ENCODE data around the gene BBOX1. TPM values are rescaled to one million over a fixed set of nuclear protein-coding genes. Genes with fewer than 3 reads are reported as not detected.

Gene BBOX1
- total RNA-seq, 1 donor from 2014 or later = 0.90 TPM

GRCh38 chr11:27018902-27019529 lies 21.6 kb upstream of the BBOX1 start:
- no peak for DNase-seq (ENCODE audit: low spot score)
- Mint-ChIP-seq H3K27ac (ENCODE audit: unreplicated experiment) (peak overlapping the region; percentile 24), H3K4me1 (ENCODE audit: low read depth) (peaks cover 24% of the 10 kb centered on the region), H3K27me3 (ENCODE audit: low read depth) (no peaks in the 10 kb centered on the region), H3K9me3 (ENCODE audit: low read depth) (no peaks in the 10 kb centered on the region), H3K4me3 (ENCODE audit: unreplicated experiment) (no peak overlapping the region), H3K36me3 (ENCODE audit: low read depth) (peaks cover 1% of the 10 kb centered on the region)
- TF ChIP-seq CTCF (IDR thresholded peaks at IDR 0.05) = no peak

- Mint-ChIP-seq H3K36me3 (ENCODE audit: low read depth) (peaks cover 1% of the 10 kb centered on the region), H3K9me3 (ENCODE audit: low read depth) (no peaks in the 10 kb centered on the region), H3K27me3 (ENCODE audit: low read depth) (no peaks in the 10 kb centered on the region), H3K4me3 (ENCODE audit: unreplicated experiment) (no peak overlapping the region), H3K4me1 (ENCODE audit: low read depth) (peaks cover 17% of the 10 kb centered on the region), H3K27ac (ENCODE audit: unreplicated experiment) (no peak overlapping the region)
- no peak for TF ChIP-seq CTCF (IDR thresholded peaks at IDR 0.05)
- DNase-seq (ENCODE audit: low spot score) = no peak
Measured at GRCh38 chr11:27020751-27021150, 19.9 kb upstream of the BBOX1 start.

- DNase-seq (ENCODE audit: low spot score) = no peak
- Mint-ChIP-seq H3K9me3 (ENCODE audit: low read depth) (peaks cover 6% of the 10 kb centered on the region), H3K4me1 (ENCODE audit: low read depth) (peaks cover 23% of the 10 kb centered on the region), H3K27me3 (ENCODE audit: low read depth) (no peaks in the 10 kb centered on the region), H3K27ac (ENCODE audit: unreplicated experiment) (no peak overlapping the region), H3K4me3 (ENCODE audit: unreplicated experiment) (no peak overlapping the region), H3K36me3 (ENCODE audit: low read depth) (no peaks in the 10 kb centered on the region)
- TF ChIP-seq CTCF (IDR thresholded peaks at IDR 0.05) = no peak
Measured at GRCh38 chr11:27022659-27023251, 17.9 kb upstream of the BBOX1 start.

GRCh38 chr11:27024865-27025264 lies 15.8 kb upstream of the BBOX1 start:
- H3K9me3 Mint-ChIP-seq (ENCODE audit: low read depth) = peaks cover 6% of the 10 kb centered on the region
- no peak for DNase-seq (ENCODE audit: low spot score)
- H3K27me3 Mint-ChIP-seq (ENCODE audit: low read depth) = no peaks in the 10 kb centered on the region
- H3K4me1 Mint-ChIP-seq (ENCODE audit: low read depth) = peaks cover 25% of the 10 kb centered on the region
- H3K27ac Mint-ChIP-seq (ENCODE audit: unreplicated experiment) = no peak overlapping the region
- no peak overlapping the region for H3K4me3 Mint-ChIP-seq (ENCODE audit: unreplicated experiment)
- no peaks in the 10 kb centered on the region for H3K36me3 Mint-ChIP-seq (ENCODE audit: low read depth)
- TF ChIP-seq CTCF (IDR thresholded peaks at IDR 0.05) = no peak

- H3K27ac Mint-ChIP-seq (ENCODE audit: unreplicated experiment) = no peak overlapping the region
- no peak overlapping the region for H3K4me3 Mint-ChIP-seq (ENCODE audit: unreplicated experiment)
- no peak for TF ChIP-seq CTCF (IDR thresholded peaks at IDR 0.05)
- no peaks in the 10 kb centered on the region for H3K27me3 Mint-ChIP-seq (ENCODE audit: low read depth)
- H3K9me3 Mint-ChIP-seq (ENCODE audit: low read depth) = peaks cover 6% of the 10 kb centered on the region
- H3K36me3 Mint-ChIP-seq (ENCODE audit: low read depth) = no peaks in the 10 kb centered on the region
- DNase-seq (ENCODE audit: low spot score) = no peak
- H3K4me1 Mint-ChIP-seq (ENCODE audit: low read depth) = peaks cover 26% of the 10 kb centered on the region
Measured at GRCh38 chr11:27025312-27025955, 15.2 kb upstream of the BBOX1 start.

All from chondrocyte (in vitro differentiated cells).